HL-60 (cell line): ENCODE results near the gene KCNH1.

Source experiments
- CTCF ChIP-seq: IDR thresholded peaks from one replicate; pipeline ENCODE4 v1.5.1; 2011; ENCODE audit warnings: low read length, control low read depth, inconsistent platforms; ENCODE audit not compliant: insufficient read depth
- REST ChIP-seq: IDR thresholded peaks from 2 replicates; pipeline ENCODE4 v1.6.1; 2012; ENCODE audit warnings: low read depth; ENCODE audit not compliant: insufficient replicate concordance

GRCh38 chr1:210801501-210801900 is 332.4 kb downstream of the KCNH1 start:
- TF ChIP-seq CTCF, result no peak
- TF ChIP-seq REST, result no peak
